ENCODE results near the gene AGPAT2.
A peak's percentile ranks its signal among the peaks of the same experiment; 100 is the strongest.

The AGPAT2 gene

GRCh38 chr9:136687721-136688223 lies 515 bp upstream of the AGPAT2 start:
- DNase-seq = no peak

DNA sequence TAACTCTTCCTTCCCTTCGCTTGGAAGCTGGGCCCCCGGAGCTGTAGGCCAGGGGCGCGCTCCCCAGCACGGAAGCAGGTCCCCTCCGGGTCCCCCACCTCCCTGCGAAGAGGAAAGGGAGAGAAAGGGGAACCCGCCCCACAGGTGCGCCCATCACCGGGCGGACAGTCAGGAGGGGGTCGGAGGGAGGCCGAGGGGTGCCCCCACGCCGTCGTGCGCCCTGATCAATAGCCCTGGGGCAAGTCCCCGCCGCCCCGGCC lies 793 bp downstream of the AGPAT2 start:
- no peak for DNase-seq

- no peak for DNase-seq
These were observed 1.3 kb downstream of the AGPAT2 start for GRCh38 chr9:136685790-136686533.

DNA sequence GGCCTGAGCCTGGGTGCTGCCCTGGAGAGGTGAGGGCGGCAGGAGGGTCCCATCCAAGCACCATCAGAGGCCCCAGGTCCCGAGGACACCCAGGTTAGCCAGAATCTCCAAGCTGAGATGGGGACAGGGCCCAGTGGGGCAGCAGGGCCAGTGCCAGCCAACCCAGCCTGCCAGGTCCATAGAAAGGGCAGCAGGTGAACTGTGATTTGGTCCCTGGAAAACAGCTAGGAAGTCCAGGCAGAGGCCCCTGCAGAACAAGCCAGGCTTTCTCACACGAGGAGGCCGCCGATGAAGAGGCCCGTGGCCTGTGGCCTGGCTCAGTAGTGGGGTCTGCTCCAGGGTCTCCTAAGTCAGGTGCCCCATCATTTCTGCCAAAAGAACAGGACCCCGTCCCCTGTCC lies 2.0 kb downstream of the AGPAT2 start:
- no peak for DNase-seq

GRCh38 chr9:136684799-136685198 lies 2.5 kb downstream of the AGPAT2 start:
- no peak for DNase-seq

DNA sequence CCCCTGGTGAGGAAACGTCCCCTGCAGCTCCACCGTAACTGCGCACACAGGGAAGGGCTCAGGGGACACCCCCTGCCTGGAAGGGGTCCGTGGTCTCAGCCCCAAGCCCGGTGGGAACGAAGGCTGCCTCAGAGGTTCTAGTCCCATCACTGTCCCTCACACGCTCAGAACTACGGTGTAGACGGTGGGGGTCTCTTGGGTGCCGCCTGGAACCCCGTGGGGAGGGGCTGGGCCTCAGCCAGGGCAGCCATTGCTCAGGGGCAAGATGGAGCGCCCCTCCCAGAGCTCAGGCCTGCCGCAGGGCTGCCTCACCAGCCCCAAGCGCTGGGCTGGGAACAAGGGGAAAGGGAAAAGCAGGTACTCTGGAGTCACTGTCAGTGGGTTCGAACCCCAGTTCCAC lies 2.9 kb downstream of the AGPAT2 start:
- DNase-seq = no peak

GRCh38 chr9:136683755-136684154 lies 3.5 kb downstream of the AGPAT2 start:
- DNase-seq = no peak

- no peak for DNase-seq
These were observed 4.0 kb downstream of the AGPAT2 start for GRCh38 chr9:136683173-136683745.

DNA sequence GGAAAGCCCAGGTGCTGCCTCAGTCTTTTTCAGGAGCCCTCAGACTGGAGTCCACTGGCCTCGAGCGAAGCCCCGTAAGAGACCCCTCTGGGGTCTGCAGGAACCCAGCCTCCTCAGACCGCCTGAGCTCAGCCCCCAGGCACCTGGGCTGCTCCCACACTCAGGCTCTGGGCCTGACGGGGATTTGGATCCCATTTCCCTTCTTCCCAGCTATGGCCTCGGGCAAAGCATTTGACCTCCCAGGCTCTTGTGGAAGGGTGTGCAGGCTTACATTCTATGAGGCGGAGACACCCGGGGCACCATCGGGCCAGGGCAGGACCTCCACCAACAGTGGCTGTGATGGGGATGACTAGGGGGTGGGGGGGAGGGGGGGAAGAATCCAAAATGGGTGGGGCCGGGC lies 4.5 kb downstream of the AGPAT2 start:
- no peak for DNase-seq

DNA sequence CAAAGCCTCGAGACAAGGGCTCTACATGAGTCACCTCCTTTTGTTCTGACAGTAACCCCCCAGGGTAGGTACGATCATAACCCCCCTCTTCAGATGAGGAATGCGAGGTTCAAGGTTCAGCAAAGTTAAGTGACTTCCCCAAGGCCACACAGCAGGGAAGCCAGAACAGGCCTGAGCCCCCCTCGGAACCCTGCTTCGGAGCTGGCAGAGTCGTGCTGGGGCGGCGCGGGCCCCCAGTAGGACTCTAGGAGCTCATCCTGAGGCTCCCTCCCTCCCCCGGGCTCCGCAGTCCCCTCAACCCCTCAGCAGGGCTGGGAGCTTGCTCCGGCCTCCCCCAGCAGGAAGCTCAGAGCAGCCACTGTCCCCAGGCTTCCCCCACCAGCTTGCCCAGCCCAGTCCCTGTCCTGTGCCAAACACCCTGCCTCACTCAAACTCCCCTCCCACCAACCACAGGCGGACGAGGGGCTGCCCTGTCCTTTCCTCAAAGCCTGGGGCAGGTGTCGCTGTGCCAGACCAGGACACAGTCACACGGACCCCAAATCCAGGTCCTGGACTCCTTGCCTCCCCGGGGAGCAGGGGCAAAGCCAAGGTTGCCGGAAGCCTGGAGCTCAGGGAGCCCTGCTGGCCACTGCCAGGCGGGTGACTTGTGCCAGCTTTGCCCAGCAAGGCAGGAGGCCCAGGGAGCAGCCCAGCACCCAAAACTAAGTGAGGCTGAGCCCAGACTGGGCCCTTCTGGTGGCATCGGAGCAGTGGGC lies 5.1 kb downstream of the AGPAT2 start:
- no peak for DNase-seq

- no peak for DNase-seq
These were observed 6.2 kb downstream of the AGPAT2 start for GRCh38 chr9:136681029-136681428.

GRCh38 chr9:136679431-136679941 lies 7.8 kb downstream of the AGPAT2 start:
- peak; percentile 68 for DNase-seq

- peak; percentile 25 for DNase-seq
These were observed 8.6 kb downstream of the AGPAT2 start for GRCh38 chr9:136678624-136679023.

- no peak for DNase-seq
These were observed 9.2 kb downstream of the AGPAT2 start for GRCh38 chr9:136678034-136678433.

- DNase-seq = no peak
These were observed 10.2 kb downstream of the AGPAT2 start for GRCh38 chr9:136676920-136677686.

DNA sequence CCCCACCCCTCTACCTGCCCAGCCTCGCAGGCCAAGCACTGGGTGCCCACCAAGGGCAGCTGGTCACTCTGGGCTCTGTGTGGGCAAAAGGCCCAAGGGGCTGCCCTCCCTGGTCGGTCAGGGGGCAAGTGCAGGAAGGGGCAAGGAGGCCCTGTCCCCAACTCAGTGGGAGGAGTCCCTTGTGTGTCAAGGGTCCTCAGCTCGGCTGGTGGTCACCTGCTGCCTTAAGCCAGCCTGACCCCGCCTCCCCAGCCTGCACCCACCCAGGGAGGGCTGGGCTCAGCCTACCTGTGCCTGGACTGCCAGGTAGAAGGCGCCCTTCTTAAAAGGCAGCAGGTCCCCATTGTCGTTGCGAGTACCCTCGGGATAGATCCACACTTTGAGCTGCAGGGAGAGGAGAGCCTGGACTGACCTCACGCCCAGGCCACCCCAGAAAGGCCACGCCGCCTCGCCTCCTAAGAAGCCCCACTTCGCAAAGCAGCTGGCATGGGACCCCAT lies 10.9 kb downstream of the AGPAT2 start:
- DNase-seq = no peak

GRCh38 chr9:136675477-136676296 lies 11.6 kb downstream of the AGPAT2 start:
- no peak for DNase-seq

GRCh38 chr9:136674786-136675349 lies 12.4 kb downstream of the AGPAT2 start:
- no peak for DNase-seq

- no peak for DNase-seq
These were observed 13.1 kb downstream of the AGPAT2 start for GRCh38 chr9:136673975-136674785.

- DNase-seq = no peak
These were observed 13.9 kb downstream of the AGPAT2 start for GRCh38 chr9:136673088-136673974.
